Superior temporal gyrus (tissue), 1 donor: ENCODE data around the gene SWI5.
"Not testable (repeated sequence)": the region's sequence is repeated elsewhere in the genome, so short reads cannot be mapped to it uniquely, and the experiment has no call there.

Experiments
- DNase-seq: peaks from one replicate; pipeline ENCODE4 v3.0.0-alpha.2; 2016; ENCODE audit errors: extremely low spot score

Gene SWI5

GRCh38 chr9:128279088-128280073 is 3.3 kb downstream of the SWI5 start:
- not testable (repeated sequence) for DNase-seq

- DNase-seq, result no peak
Measured at GRCh38 chr9:128280084-128280622, 4.1 kb downstream of the SWI5 start.

GRCh38 chr9:128282500-128282899 is 6.4 kb downstream of the SWI5 start:
- DNase-seq, result no peak

- DNase-seq, result no peak
Measured at GRCh38 chr9:128285033-128285784, 9.1 kb downstream of the SWI5 start.

- peak; percentile 94 for DNase-seq
Measured at GRCh38 chr9:128286440-128286839, 10.4 kb downstream of the SWI5 start.

- no peak for DNase-seq
Measured at GRCh38 chr9:128288273-128289004, 12.4 kb downstream of the SWI5 start.

- no peak for DNase-seq
Measured at GRCh38 chr9:128292009-128292408, 15.9 kb downstream of the SWI5 start.

GRCh38 chr9:128293091-128293490 is 17.0 kb downstream of the SWI5 start:
- DNase-seq, result no peak

- DNase-seq, result no peak
Measured at GRCh38 chr9:128294142-128294541, 18.1 kb downstream of the SWI5 start.

GRCh38 chr9:128296340-128297220 is 20.5 kb downstream of the SWI5 start:
- no peak for DNase-seq

GRCh38 chr9:128297221-128297773 is 21.2 kb downstream of the SWI5 start:
- DNase-seq, result no peak

- DNase-seq, result no peak
Measured at GRCh38 chr9:128298535-128299482, 22.7 kb downstream of the SWI5 start.

- DNase-seq, result no peak
Measured at GRCh38 chr9:128304136-128304970, 28.3 kb downstream of the SWI5 start.

GRCh38 chr9:128304971-128305288 is 28.9 kb downstream of the SWI5 start:
- DNase-seq, result no peak

- no peak for DNase-seq
Measured at GRCh38 chr9:128309551-128309950, 33.5 kb downstream of the SWI5 start.

GRCh38 chr9:128310461-128310860 is 34.4 kb downstream of the SWI5 start:
- DNase-seq, result peak; percentile 17

- no peak for DNase-seq
Measured at GRCh38 chr9:128314697-128315096, 38.6 kb downstream of the SWI5 start.

GRCh38 chr9:128316421-128316820 is 40.3 kb downstream of the SWI5 start:
- peak; percentile 96 for DNase-seq
